Fibroblast of mammary gland (primary cell): Measurements from ENCODE around the gene ZNF423.

Source experiments
- DNase-seq: peaks from one replicate; pipeline ENCODE4 v3.0.0-alpha.2; 2010; ENCODE audit warnings: low read depth
- H3K4me3 ChIP-seq: 2 replicates; pipeline ENCODE4 v1.5.1; 2011; ENCODE audit warnings: low read depth, mild to moderate bottlenecking, low read length, moderate library complexity; ENCODE audit not compliant: control insufficient read depth
- TF ChIP-seq, protein P1 (sequence below): conservative IDR thresholded peaks from 2 replicates; pipeline ENCODE4 v1.5.1; 2011; ENCODE audit warnings: low read depth, low read length, inconsistent platforms; ENCODE audit not compliant: control insufficient read depth, insufficient read depth

The ZNF423 gene

DNA sequence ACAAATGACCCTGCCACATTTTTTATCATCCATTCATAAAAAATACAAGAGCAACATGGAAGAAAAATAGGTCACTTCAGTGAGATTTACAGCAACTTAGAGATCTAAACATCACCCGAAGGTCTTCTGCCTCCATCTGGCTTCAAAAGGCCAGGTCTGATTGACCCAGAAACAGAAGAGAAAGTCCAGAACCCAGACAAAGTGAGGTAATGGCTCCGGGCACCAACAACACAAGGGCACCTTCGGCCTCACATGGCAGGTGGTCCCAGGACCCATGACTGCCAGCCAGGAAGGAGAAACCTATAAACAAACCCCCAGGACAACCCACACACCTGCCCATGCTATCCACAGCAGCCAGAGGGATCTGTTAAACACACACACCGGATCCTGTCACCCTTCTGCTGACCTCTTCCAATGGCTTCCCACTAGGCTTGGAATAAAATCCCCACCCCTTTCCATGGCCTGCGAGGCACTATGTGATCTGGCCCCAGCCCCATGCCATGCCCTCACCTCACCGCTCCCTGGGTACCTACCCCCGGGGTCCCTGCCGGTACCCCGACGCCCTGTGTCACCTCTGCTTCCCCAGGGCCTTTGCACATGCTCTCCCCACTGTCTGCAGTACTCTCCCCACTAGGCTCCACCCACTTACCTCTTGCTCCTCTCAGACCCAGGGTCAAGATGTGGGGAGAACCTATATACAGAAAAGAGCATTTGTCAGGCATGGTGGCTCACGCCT is 149.1 kb downstream of the ZNF423 start:
- no peak overlapping the region for H3K4me3 ChIP-seq
- DNase-seq: no peak
- TF ChIP-seq, protein P1, sequence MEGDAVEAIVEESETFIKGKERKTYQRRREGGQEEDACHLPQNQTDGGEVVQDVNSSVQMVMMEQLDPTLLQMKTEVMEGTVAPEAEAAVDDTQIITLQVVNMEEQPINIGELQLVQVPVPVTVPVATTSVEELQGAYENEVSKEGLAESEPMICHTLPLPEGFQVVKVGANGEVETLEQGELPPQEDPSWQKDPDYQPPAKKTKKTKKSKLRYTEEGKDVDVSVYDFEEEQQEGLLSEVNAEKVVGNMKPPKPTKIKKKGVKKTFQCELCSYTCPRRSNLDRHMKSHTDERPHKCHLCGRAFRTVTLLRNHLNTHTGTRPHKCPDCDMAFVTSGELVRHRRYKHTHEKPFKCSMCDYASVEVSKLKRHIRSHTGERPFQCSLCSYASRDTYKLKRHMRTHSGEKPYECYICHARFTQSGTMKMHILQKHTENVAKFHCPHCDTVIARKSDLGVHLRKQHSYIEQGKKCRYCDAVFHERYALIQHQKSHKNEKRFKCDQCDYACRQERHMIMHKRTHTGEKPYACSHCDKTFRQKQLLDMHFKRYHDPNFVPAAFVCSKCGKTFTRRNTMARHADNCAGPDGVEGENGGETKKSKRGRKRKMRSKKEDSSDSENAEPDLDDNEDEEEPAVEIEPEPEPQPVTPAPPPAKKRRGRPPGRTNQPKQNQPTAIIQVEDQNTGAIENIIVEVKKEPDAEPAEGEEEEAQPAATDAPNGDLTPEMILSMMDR: no peak

DNA sequence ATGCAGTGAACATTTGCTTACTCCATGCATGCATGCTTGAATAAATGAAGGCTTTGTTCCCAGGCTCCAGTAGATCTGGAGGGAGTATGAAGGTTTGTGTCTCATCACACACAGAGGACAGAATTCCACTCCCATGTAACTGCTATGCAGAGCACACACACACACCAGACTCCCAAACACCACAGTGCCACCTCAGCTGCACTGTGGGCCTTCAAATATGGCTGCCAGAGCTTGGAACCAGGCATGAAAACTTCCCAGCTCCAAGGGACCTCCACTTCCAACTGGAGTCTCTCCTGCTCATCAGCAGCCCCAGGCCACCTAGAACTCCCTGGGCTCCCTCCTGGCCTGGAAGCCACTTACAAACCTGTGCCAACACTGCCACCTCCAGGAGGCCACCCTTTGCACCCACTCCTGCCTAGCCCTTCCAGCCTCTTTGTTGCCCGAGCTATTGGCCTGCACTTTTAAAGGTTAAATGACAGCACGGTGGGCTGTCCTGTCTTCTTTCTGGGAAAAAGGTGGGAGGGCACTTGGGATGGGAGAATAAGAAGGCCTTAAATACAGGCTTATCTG is 151.2 kb downstream of the ZNF423 start:
- DNase-seq: peak; percentile 8
- TF ChIP-seq, protein P1: peak; percentile 18
- H3K4me3 ChIP-seq: no peak overlapping the region

DNA sequence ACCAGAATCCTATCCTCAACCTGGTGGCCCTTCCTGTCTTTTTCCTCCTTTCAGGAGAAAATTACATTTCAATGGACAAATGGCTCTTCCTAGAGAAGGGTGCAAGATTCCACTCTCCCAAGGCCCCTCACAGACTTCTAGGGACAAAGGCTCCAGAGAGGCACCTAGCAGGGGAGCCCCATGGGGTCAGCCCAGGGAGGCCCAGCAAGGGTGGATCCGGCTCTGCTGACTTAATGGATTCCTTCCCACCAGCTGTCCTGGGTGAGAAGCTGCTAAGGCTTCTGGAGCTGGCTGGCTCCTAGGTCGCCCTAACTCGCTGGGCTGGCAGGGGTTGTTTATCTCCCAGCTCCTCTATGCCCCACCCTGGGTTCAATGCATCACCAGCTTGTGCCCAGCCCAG is 152.4 kb downstream of the ZNF423 start:
- DNase-seq: no peak
- no peak overlapping the region for H3K4me3 ChIP-seq
- TF ChIP-seq, protein P1: no peak

GRCh38 chr16:49701789-49702494 is 154.0 kb downstream of the ZNF423 start:
- H3K4me3 ChIP-seq: no peak overlapping the region
- peak; percentile 73 for DNase-seq

GRCh38 chr16:49701065-49701685 is 154.7 kb downstream of the ZNF423 start:
- no peak overlapping the region for H3K4me3 ChIP-seq
- TF ChIP-seq, protein P1: no peak
- no peak for DNase-seq

More at GRCh38 chr16:49701789-49702494, 154.0 kb downstream of the ZNF423 start:
- TF ChIP-seq, protein P1: no peak

DNA sequence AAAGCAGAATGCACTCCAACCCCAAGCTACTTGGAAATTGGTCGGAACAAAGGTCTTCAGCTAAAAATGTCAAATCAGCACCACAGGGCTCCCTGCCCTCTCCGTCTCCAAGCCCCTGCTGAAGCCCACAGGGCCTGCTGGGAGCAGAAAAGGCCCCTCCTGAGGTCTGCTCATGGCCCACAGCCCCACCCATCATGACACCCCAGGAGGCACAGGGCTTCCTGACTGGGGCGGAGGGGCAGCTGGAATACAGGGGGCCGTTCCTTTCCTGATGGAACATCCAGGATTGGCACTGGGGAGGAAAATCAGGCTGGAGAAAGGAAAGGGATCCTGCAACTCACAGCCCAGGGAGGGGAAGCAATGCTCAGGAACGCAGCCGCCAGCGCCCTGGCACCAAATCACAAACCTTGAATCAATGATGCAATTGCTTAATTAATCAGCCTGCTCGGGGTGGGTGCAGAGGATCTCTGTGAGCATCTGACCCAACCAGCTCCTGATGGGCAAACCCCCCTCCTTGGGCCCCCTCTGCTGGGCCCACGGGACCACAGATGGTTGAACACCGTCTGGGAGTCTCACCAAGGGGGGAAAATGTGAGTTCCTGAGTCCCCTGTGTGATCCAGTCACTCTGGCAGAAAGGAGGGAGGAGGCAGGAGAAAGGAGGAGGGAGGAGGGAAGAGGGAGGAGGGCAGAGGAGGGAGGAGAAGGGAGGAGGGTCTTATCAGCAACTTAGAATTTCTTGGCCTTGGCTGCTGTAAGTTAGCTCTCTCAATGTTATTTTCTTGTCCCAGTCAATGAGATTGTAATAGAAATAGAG is 155.5 kb downstream of the ZNF423 start:
- no peak overlapping the region for H3K4me3 ChIP-seq
- peak; percentile 55 for DNase-seq
- TF ChIP-seq, protein P1: no peak
